ENCODE results near the gene RSPH6A. TPM values are rescaled to one million over a fixed set of nuclear protein-coding genes. Genes with fewer than 3 reads are reported as not detected.

The RSPH6A gene
- total and polyA plus RNA-seq, 2 of the 13 experiments (the other 11 are each of a cell fraction or from before 2014, with no cell fraction given) = 0.07 TPM; not detected in 1

DNA sequence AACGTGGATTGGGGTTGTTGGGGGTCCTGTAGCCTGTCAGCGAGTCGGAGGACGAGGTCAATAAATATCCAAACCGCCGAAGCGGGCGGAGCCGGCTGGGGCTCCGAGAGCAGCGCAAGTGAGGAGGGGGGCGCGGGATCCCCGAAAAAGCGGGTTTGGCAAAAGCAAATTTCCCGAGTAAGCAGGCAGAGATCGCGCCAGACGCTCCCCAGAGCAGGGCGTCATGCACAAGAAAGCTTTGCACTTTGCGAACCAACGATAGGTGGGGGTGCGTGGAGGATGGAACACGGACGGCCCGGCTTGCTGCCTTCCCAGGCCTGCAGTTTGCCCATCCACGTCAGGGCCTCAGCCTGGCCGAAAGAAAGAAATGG, 45.3 kb downstream of the RSPH6A start (continued):
- TF ChIP-seq, protein P1, sequence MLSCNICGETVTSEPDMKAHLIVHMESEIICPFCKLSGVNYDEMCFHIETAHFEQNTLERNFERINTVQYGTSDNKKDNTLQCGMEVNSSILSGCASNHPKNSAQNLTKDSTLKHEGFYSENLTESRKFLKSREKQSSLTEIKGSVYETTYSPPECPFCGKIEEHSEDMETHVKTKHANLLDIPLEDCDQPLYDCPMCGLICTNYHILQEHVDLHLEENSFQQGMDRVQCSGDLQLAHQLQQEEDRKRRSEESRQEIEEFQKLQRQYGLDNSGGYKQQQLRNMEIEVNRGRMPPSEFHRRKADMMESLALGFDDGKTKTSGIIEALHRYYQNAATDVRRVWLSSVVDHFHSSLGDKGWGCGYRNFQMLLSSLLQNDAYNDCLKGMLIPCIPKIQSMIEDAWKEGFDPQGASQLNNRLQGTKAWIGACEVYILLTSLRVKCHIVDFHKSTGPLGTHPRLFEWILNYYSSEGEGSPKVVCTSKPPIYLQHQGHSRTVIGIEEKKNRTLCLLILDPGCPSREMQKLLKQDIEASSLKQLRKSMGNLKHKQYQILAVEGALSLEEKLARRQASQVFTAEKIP (CRISPR knock-in tag; IDR thresholded peaks at IDR 0.05; ENCODE audit: borderline replicate concordance) = no peak
- TF ChIP-seq ZNF660 (CRISPR knock-in tag; IDR thresholded peaks at IDR 0.05; ENCODE audit: borderline replicate concordance, low read depth) = no peak
- no peak for TF ChIP-seq HHEX (CRISPR knock-in tag; IDR thresholded peaks at IDR 0.05)
- no peak for TF ChIP-seq GTF3A (CRISPR knock-in tag; conservative IDR thresholded peaks at IDR 0.05)
- TF ChIP-seq ZNF556 (CRISPR knock-in tag; IDR thresholded peaks at IDR 0.05; ENCODE audit: borderline replicate concordance) = 0 out of 2 replicates have a peak, but pooled peaks have one; percentile 3
- no peak for TF ChIP-seq ZNF383 (CRISPR knock-in tag; IDR thresholded peaks at IDR 0.05; ENCODE audit: borderline replicate concordance)
- no peak for TF ChIP-seq SAP130 (CRISPR knock-in tag; IDR thresholded peaks at IDR 0.05; ENCODE audit: low read depth)
- no peak for TF ChIP-seq ZNF570 (CRISPR knock-in tag; IDR thresholded peaks at IDR 0.05; ENCODE audit: borderline replicate concordance)
- TF ChIP-seq HDAC1 (CRISPR knock-in tag; IDR thresholded peaks at IDR 0.05) = no peak
- TF ChIP-seq, protein P2, sequence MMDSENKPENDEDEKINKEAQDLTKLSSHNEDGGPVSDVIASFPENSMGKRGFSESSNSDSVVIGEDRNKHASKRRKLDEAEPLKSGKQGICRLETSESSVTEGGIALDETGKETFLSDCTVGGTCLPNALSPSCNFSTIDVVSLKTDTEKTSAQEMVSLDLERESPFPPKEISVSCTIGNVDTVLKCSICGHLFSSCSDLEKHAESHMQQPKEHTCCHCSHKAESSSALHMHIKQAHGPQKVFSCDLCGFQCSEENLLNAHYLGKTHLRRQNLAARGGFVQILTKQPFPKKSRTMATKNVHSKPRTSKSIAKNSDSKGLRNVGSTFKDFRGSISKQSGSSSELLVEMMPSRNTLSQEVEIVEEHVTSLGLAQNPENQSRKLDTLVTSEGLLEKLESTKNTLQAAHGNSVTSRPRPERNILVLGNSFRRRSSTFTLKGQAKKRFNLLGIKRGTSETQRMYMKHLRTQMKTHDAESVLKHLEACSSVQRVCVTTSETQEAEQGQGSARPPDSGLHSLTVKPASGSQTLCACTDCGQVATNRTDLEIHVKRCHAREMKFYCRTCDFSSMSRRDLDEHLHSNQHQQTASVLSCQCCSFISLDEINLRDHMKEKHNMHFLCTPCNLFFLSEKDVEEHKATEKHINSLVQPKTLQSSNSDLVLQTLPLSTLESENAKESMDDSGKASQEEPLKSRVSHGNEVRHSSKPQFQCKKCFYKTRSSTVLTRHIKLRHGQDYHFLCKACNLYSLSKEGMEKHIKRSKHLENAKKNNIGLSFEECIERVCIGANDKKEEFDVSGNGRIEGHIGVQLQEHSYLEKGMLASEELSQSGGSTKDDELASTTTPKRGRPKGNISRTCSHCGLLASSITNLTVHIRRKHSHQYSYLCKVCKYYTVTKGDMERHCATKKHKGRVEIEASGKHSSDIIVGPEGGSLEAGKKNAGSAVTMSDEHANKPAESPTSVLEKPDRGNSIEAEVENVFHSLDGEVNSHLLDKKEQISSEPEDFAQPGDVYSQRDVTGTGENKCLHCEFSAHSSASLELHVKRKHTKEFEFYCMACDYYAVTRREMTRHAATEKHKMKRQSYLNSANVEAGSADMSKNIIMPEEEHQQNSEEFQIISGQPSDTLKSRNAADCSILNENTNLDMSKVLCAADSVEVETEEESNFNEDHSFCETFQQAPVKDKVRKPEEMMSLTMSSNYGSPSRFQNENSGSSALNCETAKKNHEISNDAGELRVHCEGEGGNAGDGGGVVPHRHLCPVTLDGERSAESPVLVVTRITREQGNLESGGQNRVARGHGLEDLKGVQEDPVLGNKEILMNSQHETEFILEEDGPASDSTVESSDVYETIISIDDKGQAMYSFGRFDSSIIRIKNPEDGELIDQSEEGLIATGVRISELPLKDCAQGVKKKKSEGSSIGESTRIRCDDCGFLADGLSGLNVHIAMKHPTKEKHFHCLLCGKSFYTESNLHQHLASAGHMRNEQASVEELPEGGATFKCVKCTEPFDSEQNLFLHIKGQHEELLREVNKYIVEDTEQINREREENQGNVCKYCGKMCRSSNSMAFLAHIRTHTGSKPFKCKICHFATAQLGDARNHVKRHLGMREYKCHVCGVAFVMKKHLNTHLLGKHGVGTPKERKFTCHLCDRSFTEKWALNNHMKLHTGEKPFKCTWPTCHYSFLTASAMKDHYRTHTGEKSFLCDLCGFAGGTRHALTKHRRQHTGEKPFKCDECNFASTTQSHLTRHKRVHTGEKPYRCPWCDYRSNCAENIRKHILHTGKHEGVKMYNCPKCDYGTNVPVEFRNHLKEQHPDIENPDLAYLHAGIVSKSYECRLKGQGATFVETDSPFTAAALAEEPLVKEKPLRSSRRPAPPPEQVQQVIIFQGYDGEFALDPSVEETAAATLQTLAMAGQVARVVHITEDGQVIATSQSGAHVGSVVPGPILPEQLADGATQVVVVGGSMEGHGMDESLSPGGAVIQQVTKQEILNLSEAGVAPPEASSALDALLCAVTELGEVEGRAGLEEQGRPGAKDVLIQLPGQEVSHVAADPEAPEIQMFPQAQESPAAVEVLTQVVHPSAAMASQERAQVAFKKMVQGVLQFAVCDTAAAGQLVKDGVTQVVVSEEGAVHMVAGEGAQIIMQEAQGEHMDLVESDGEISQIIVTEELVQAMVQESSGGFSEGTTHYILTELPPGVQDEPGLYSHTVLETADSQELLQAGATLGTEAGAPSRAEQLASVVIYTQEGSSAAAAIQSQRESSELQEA (CRISPR knock-in tag; IDR thresholded peaks at IDR 0.05; ENCODE audit: not compliant biosample characterization) = no peak
- TF ChIP-seq AGO1 (IDR thresholded peaks at IDR 0.05; ENCODE audit: low read depth, low read length, poor library complexity, severe bottlenecking) = no peak
- TF ChIP-seq, protein P3, sequence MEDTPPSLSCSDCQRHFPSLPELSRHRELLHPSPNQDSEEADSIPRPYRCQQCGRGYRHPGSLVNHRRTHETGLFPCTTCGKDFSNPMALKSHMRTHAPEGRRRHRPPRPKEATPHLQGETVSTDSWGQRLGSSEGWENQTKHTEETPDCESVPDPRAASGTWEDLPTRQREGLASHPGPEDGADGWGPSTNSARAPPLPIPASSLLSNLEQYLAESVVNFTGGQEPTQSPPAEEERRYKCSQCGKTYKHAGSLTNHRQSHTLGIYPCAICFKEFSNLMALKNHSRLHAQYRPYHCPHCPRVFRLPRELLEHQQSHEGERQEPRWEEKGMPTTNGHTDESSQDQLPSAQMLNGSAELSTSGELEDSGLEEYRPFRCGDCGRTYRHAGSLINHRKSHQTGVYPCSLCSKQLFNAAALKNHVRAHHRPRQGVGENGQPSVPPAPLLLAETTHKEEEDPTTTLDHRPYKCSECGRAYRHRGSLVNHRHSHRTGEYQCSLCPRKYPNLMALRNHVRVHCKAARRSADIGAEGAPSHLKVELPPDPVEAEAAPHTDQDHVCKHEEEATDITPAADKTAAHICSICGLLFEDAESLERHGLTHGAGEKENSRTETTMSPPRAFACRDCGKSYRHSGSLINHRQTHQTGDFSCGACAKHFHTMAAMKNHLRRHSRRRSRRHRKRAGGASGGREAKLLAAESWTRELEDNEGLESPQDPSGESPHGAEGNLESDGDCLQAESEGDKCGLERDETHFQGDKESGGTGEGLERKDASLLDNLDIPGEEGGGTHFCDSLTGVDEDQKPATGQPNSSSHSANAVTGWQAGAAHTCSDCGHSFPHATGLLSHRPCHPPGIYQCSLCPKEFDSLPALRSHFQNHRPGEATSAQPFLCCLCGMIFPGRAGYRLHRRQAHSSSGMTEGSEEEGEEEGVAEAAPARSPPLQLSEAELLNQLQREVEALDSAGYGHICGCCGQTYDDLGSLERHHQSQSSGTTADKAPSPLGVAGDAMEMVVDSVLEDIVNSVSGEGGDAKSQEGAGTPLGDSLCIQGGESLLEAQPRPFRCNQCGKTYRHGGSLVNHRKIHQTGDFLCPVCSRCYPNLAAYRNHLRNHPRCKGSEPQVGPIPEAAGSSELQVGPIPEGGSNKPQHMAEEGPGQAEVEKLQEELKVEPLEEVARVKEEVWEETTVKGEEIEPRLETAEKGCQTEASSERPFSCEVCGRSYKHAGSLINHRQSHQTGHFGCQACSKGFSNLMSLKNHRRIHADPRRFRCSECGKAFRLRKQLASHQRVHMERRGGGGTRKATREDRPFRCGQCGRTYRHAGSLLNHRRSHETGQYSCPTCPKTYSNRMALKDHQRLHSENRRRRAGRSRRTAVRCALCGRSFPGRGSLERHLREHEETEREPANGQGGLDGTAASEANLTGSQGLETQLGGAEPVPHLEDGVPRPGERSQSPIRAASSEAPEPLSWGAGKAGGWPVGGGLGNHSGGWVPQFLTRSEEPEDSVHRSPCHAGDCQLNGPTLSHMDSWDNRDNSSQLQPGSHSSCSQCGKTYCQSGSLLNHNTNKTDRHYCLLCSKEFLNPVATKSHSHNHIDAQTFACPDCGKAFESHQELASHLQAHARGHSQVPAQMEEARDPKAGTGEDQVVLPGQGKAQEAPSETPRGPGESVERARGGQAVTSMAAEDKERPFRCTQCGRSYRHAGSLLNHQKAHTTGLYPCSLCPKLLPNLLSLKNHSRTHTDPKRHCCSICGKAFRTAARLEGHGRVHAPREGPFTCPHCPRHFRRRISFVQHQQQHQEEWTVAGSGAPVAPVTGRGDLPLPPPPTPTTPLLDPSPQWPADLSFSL (CRISPR knock-in tag; IDR thresholded peaks at IDR 0.05) = 0 out of 2 replicates have a peak, but pooled peaks have one; percentile 18
- TF ChIP-seq ZNF431 (CRISPR knock-in tag; IDR thresholded peaks at IDR 0.05; ENCODE audit: borderline replicate concordance, low read depth) = 0 out of 2 replicates have a peak, but pooled peaks have one; percentile 14

Measured in HepG2 (cell line).